PFSK-1 (cell line): ENCODE measurements around the gene MPZL1.

Source experiments
- FOXP2 ChIP-seq: optimal IDR thresholded peaks from 2 replicates; pipeline ENCODE3; 2011; ENCODE audit warnings: borderline replicate concordance, control low read depth, inconsistent platforms; ENCODE audit not compliant: insufficient read depth; ENCODE audit errors: extremely low read length, extremely low read depth
- POLR2AphosphoS5 ChIP-seq: IDR thresholded peaks from 2 replicates; pipeline ENCODE4 v1.6.1; 2012; ENCODE audit warnings: low read depth, mild to moderate bottlenecking, control low read depth, low read length, moderate library complexity
- REST ChIP-seq, 2 experiments: IDR thresholded peaks; 2 replicates each; pipeline versions ENCODE4 v1.6.1 to v1.8.0; 2011 to 2012; ENCODE audit warnings: low read depth in 2 of 2, low read length in 2 of 2, control low read depth in 1 of 2, inconsistent platforms in 1 of 2, mild to moderate bottlenecking in 1 of 2, moderate library complexity in 1 of 2; ENCODE audit not compliant: insufficient read depth in 1 of 2
- SIN3A ChIP-seq: IDR thresholded peaks from 2 replicates; pipeline ENCODE4 v1.6.1; 2012; ENCODE audit warnings: mild to moderate bottlenecking, low read length, moderate library complexity, borderline replicate concordance; ENCODE audit not compliant: insufficient read depth
- TAF1 ChIP-seq: IDR thresholded peaks from 2 replicates; pipeline ENCODE4 v1.6.1; 2012; ENCODE audit warnings: low read length, control low read depth, borderline replicate concordance; ENCODE audit not compliant: insufficient read depth

The MPZL1 gene

GRCh38 chr1:167711797-167712196 lies 10.0 kb upstream of the MPZL1 start:
- TF ChIP-seq POLR2AphosphoS5, result no peak
- no peak for TF ChIP-seq REST (IDR thresholded peaks at IDR 0.05; ENCODE audit: insufficient read depth in 1 of 2, low read depth in 2 of 2, low read length in 2 of 2)
- TF ChIP-seq FOXP2, result no peak
- TF ChIP-seq SIN3A, result no peak
- no peak for TF ChIP-seq TAF1

GRCh38 chr1:167713330-167714081 lies 8.3 kb upstream of the MPZL1 start:
- TF ChIP-seq SIN3A (no peak), REST (IDR thresholded peaks at IDR 0.05; ENCODE audit: insufficient read depth in 1 of 2, low read depth in 2 of 2, low read length in 2 of 2) (no peak), TAF1 (no peak), FOXP2 (no peak), POLR2AphosphoS5 (no peak)

GRCh38 chr1:167714098-167714438 lies 7.7 kb upstream of the MPZL1 start:
- TF ChIP-seq REST (IDR thresholded peaks at IDR 0.05; ENCODE audit: insufficient read depth in 1 of 2, low read depth in 2 of 2, low read length in 2 of 2) (no peak), FOXP2 (peak; percentile 47), SIN3A (no peak)

GRCh38 chr1:167714439-167715156 lies 7.2 kb upstream of the MPZL1 start:
- TF ChIP-seq FOXP2 (no peak), POLR2AphosphoS5 (peak; percentile 61; the same call in 1 of the 2 replicates), SIN3A (peak; percentile 76; the same call in 1 of the 2 replicates)

GRCh38 chr1:167715157-167715999 lies 6.4 kb upstream of the MPZL1 start:
- TF ChIP-seq REST (IDR thresholded peaks at IDR 0.05; ENCODE audit: insufficient read depth in 1 of 2, low read depth in 2 of 2, low read length in 2 of 2) (peak in 1 of 2 experiments; percentile 39; a peak in 1 of 4 replicates), SIN3A (peak; percentile 82; the same call in 1 of the 2 replicates), FOXP2 (no peak), TAF1 (peak; percentile 62; the same call in 1 of the 2 replicates), POLR2AphosphoS5 (no peak)
